Ascending aorta (tissue), 2 donors: ENCODE data around the gene BLNK. TPM values are rescaled to one million over a fixed set of nuclear protein-coding genes. Genes with fewer than 3 reads are reported as not detected.

Experiments
- DNase-seq, 2 donors: peaks; one replicate each; pipeline ENCODE4 v3.0.0-alpha.2; 2019; ENCODE audit warnings: low spot score in 2 of 2
- H3K27ac ChIP-seq, 2 donors: fragments of 200-600 bp; sonication (generic); one replicate each; pipeline ENCODE4 v1.5.1; 2016 to 2017; ENCODE audit warnings: mild to moderate bottlenecking in 1 of 2
- H3K27me3 ChIP-seq: fragments of 200-600 bp; sonication (generic); one replicate; pipeline ENCODE4 v1.5.1; 2017
- H3K36me3 ChIP-seq, 2 donors: fragments of 200-600 bp; sonication (generic); one replicate each; pipeline ENCODE4 v1.5.1; 2016
- H3K4me1 ChIP-seq, 2 donors: fragments of 200-600 bp; sonication (generic); one replicate each; pipeline ENCODE4 v1.5.1; 2016 to 2017; ENCODE audit warnings: mild to moderate bottlenecking in 1 of 2
- H3K4me3 ChIP-seq, 2 donors: fragments of 200-600 bp; sonication (generic); one replicate each; pipeline ENCODE4 v1.5.1; 2016 to 2017; ENCODE audit warnings: mild to moderate bottlenecking in 1 of 2
- H3K9me3 ChIP-seq, 2 donors: fragments of 200-600 bp; sonication (generic); one replicate each; pipeline ENCODE4 v1.5.1; 2016
- CTCF ChIP-seq, 3 experiments: fragments of 200-600 bp in 2 of 3; fragments of 450-650 bp in 1 of 3; sonication (generic) in 2 of 3; IDR thresholded peaks; one replicate each; pipeline ENCODE4 v1.5.1; 2016 to 2019; ENCODE audit warnings: antibody characterized with exemption in 3 of 3, mild to moderate bottlenecking in 1 of 3, moderate library complexity in 1 of 3
- intact Hi-C: fragments of 100-400 bp; cut with DNase I; formaldehyde crosslinking; loops from one replicate; pipeline ENCODE4 v1.15.1; 2023
- total RNA-seq: library from RNA; depleted of rRNA; stranded (reverse); fragments of >200 nt; gene quantifications from one replicate; pipeline ENCODE4 v1.1.0, GENCODE V29; 2016

The BLNK gene
- total RNA-seq, 1 donor from 2014 or later: not detected

- Histone ChIP-seq H3K4me1 (peaks cover 0 to 14% of the 10 kb centered on the region in 2 donors), H3K36me3 (no peaks in the 10 kb centered on the region), H3K27ac (no peak overlapping the region), H3K9me3 (no peaks in the 10 kb centered on the region), H3K4me3 (no peak overlapping the region), H3K27me3 (no peaks in the 10 kb centered on the region)
- DNase-seq: no peak
- no peak for TF ChIP-seq CTCF (IDR thresholded peaks at IDR 0.05)
- intact Hi-C loops: no loop called here
These were observed 5.1 kb downstream of the BLNK start for GRCh38 chr10:96266118-96266770.

GRCh38 chr10:96264938-96265337 is 6.4 kb downstream of the BLNK start:
- Histone ChIP-seq H3K27me3 (no peaks in the 10 kb centered on the region), H3K36me3 (no peaks in the 10 kb centered on the region), H3K4me3 (no peak overlapping the region), H3K9me3 (no peaks in the 10 kb centered on the region), H3K4me1 (peaks cover 0 to 5% of the 10 kb centered on the region in 2 donors), H3K27ac (no peak overlapping the region)
- no peak for TF ChIP-seq CTCF (IDR thresholded peaks at IDR 0.05)
- intact Hi-C loops: no loop called here
- no peak for DNase-seq

- no peak for DNase-seq
- no peak overlapping the region for H3K27ac ChIP-seq
- H3K36me3 ChIP-seq: no peaks in the 10 kb centered on the region
- intact Hi-C loops: no loop called here
- H3K9me3 ChIP-seq: no peaks in the 10 kb centered on the region
- peaks cover 0 to 9% of the 10 kb centered on the region in 2 donors for H3K4me1 ChIP-seq
- TF ChIP-seq CTCF (IDR thresholded peaks at IDR 0.05): no peak
- H3K27me3 ChIP-seq: no peaks in the 10 kb centered on the region
- H3K4me3 ChIP-seq: no peak overlapping the region
These were observed 7.7 kb downstream of the BLNK start for GRCh38 chr10:96263669-96264068.

GRCh38 chr10:96263176-96263575 is 8.2 kb downstream of the BLNK start:
- TF ChIP-seq CTCF (IDR thresholded peaks at IDR 0.05): no peak
- Histone ChIP-seq H3K4me1 (peaks cover 0 to 12% of the 10 kb centered on the region in 2 donors), H3K27ac (no peak overlapping the region), H3K9me3 (no peaks in the 10 kb centered on the region), H3K4me3 (no peak overlapping the region), H3K36me3 (no peaks in the 10 kb centered on the region), H3K27me3 (no peaks in the 10 kb centered on the region)
- intact Hi-C loops: no loop called here
- DNase-seq: no peak

- intact Hi-C loops: no loop called here
- H3K27ac ChIP-seq: no peak overlapping the region
- TF ChIP-seq CTCF (IDR thresholded peaks at IDR 0.05): no peak
These were observed 9.4 kb downstream of the BLNK start for GRCh38 chr10:96261930-96262329.

GRCh38 chr10:96261132-96261531 is 10.2 kb downstream of the BLNK start:
- H3K27me3 ChIP-seq: no peaks in the 10 kb centered on the region
- DNase-seq: no peak
- intact Hi-C loops: no loop called here
- H3K36me3 ChIP-seq: no peaks in the 10 kb centered on the region
- no peak overlapping the region for H3K27ac ChIP-seq
- no peaks in the 10 kb centered on the region for H3K9me3 ChIP-seq
- no peak overlapping the region for H3K4me3 ChIP-seq
- peaks cover 3 to 14% of the 10 kb centered on the region in 2 donors for H3K4me1 ChIP-seq
- TF ChIP-seq CTCF (IDR thresholded peaks at IDR 0.05): no peak

More at GRCh38 chr10:96261930-96262329, 9.4 kb downstream of the BLNK start:
- no peak for DNase-seq
- Histone ChIP-seq H3K27me3 (no peaks in the 10 kb centered on the region), H3K4me3 (no peak overlapping the region), H3K36me3 (no peaks in the 10 kb centered on the region), H3K4me1 (peaks cover 3 to 14% of the 10 kb centered on the region in 2 donors), H3K9me3 (no peaks in the 10 kb centered on the region)
